NCI-H1436 treated with DMSO at 0.1 percent for 48 hours (cell line): Measurements from ENCODE around the gene NEUROD4.

Experiments used
- DNase-seq: peaks from one replicate; lab custom pipeline; 2025; lab: John Stamatoyannopoulos, UW

Gene NEUROD4

GRCh38 chr12:55061024-55061423, 41.2 kb downstream of the NEUROD4 start:
- no peak for DNase-seq

- DNase-seq: no peak
These were observed 43.5 kb downstream of the NEUROD4 start for GRCh38 chr12:55063291-55063690.

GRCh38 chr12:55065535-55065934, 45.8 kb downstream of the NEUROD4 start:
- no peak for DNase-seq

- no peak for DNase-seq
These were observed 47.9 kb downstream of the NEUROD4 start for GRCh38 chr12:55067701-55068100.

- peak; percentile 60 for DNase-seq
These were observed 48.7 kb downstream of the NEUROD4 start for GRCh38 chr12:55068416-55069010.

- DNase-seq: peak; percentile 12
These were observed 52.3 kb downstream of the NEUROD4 start for GRCh38 chr12:55072083-55072482.

- no peak for DNase-seq
These were observed 53.6 kb downstream of the NEUROD4 start for GRCh38 chr12:55073043-55074022.

GRCh38 chr12:55074806-55075205, 55.0 kb downstream of the NEUROD4 start:
- no peak for DNase-seq
